ENCODE data around the gene KLF6.

DNA sequence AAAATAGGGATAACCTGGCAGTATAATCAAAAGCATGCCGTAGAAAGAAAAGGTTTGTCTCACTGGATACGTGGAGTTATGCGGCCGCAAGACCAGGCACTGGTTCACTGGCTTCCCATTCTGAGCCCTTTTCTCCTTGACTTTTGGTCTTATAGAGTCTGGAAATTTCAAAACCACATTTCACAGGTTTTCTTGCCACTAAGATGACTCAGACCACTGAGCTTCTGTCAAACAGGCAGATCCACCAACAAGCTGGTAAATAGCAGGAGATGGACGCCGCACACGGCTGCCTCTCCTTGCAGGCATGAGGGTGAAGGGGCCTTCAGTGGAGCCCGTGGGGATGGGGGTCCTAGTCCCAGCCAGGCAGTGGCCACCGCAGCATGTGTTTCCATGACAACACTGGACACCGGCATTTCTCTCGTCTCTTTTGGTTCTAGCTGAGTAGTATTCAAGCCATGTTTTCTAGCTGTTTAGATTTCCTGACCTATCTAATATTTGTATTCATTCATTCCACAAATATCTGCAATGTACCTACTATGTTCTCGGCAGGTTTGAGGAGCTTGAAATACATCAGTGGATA lies 55.5 kb downstream of the KLF6 start:
- TF ChIP-seq, protein P1, sequence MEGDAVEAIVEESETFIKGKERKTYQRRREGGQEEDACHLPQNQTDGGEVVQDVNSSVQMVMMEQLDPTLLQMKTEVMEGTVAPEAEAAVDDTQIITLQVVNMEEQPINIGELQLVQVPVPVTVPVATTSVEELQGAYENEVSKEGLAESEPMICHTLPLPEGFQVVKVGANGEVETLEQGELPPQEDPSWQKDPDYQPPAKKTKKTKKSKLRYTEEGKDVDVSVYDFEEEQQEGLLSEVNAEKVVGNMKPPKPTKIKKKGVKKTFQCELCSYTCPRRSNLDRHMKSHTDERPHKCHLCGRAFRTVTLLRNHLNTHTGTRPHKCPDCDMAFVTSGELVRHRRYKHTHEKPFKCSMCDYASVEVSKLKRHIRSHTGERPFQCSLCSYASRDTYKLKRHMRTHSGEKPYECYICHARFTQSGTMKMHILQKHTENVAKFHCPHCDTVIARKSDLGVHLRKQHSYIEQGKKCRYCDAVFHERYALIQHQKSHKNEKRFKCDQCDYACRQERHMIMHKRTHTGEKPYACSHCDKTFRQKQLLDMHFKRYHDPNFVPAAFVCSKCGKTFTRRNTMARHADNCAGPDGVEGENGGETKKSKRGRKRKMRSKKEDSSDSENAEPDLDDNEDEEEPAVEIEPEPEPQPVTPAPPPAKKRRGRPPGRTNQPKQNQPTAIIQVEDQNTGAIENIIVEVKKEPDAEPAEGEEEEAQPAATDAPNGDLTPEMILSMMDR (IDR thresholded peaks at IDR 0.05) = no peak
- TF ChIP-seq POLR2A (IDR thresholded peaks at IDR 0.05) (no peak), POLR2AphosphoS5 (IDR thresholded peaks at IDR 0.05) (no peak)

Measured in transverse colon (tissue), 4 donors.